ENCODE results near the gene VPS13D.

GRCh38 chr1:12202190-12202497, 27.7 kb upstream of the VPS13D start:
- TF ChIP-seq CTCF (IDR thresholded peaks at IDR 0.05) (no peak), POLR2A (IDR thresholded peaks at IDR 0.05) (no peak)

Measured in right lobe of liver (tissue), 4 donors.